EH (cell line): ENCODE data around the gene ABCC9.

Source experiments
- DNase-seq: peaks from one replicate; pipeline ENCODE4 v3.0.0-alpha.2; 2015; ENCODE audit warnings: low read depth

The ABCC9 gene

DNA sequence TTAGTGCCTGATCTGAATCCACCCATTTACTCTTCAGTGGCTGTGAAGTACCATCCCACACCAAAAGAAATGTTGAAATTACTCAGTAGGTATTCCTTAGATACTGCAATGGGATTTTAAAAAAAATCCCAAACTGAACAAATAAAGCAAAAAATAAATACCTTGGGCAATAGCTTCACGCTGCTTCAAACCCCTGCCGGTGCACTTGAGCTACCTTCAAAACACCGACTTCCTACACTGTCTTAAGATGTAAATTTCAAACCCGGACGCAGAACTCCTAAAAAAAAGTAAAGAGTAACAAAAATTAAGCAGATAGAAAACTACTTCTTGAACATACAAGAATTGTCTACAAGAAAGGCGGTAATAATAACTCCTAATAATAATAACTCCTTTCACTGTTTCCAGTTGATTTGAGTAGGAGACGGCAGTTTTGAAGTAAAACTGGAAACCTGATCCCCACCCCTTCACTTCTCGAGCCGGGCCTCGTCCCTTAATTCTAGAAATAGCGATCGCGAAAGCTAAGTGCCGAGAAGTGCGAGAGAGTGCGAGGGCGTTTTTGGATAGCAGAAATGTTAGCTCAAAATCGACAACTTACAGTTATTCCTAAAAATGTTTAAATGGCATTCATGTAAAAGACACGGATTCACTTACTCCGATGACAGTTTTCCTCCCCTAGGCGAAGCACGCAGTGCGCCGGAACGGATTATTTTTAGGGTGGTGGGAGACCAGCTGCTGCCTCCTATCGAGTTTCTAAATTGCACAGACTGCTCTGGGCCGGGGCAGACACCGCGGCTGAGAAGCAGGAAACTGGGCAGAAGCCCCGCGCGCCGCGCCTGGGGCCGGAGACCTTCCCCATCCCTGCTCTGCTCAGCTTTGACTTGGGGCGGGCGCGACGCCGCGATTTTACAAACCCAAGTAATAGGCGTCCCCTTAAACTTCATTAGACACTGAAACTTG is at the start of gene ABCC9:
TSS of gene ABCC9 (minus strand) at position 878 of the 957 bp plus-strand sequence. CDS start 4,752 bp downstream, outside the sequence.
- DNase-seq: peak; percentile 55

DNA sequence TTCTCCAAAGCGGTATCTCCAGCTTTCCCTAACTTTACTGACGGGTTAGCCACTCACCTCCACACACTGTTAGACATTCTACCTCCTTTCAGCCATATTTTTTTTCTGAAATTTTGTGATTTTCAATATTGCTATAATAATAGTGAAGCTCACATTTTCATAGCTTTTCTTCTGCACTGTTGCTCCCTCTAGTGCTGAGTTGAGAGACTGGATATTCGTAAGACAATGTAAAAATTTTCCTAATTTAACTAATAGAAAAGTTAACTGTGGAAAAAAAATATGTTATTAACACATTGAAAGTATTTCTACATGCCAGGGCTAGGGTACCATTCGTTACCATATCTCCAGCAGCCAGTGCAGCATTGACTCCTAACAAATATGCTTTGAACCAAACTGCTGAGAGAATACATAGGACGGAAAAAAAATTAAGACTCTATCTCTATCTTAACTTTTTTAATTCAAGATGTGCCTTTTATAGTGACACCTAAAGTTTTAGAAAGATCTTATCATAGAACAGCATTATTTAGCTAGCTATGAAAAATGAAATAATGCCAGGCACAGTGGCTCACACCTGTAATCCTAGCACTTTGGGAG is 48.7 kb upstream of the ABCC9 start:
- DNase-seq: peak; percentile 56

DNA sequence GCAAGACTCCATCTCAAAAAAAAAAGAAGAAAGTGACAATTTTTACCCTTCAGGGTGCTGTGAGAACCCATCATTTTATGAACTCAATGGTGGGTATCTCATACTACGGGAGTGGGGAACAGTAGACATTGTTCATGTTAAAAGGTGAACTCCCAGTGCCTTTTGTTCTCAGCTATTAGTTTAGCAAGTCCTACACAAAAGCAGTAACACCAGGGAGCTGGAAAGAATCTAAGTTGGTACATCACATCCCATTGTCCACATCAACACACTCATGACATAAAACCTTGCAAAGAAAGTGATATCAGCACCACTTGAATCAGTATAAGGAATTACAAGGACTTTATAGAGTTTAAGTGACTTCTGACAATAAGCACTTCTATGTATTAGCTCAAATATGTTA is 47.4 kb upstream of the ABCC9 start:
- DNase-seq: no peak

DNA sequence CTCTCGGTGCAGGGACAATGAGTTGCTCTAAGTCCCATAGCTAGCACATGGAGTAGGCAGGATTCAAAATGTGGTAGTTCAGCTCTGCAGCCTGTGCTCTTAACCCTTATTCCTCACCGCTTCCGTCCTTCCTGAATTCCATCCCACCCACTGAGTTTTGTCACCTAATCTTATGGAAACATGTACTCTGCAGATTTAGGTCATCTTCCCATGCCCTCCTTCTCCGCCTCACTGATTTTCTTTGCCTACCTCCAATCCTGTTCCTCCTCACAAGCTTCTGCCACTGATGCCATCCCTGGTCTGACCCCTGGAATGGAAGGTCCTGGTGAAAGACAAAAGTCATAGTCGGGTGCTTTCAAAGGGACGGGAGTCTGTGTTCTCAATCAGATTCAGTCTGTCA is 46.5 kb upstream of the ABCC9 start:
- no peak for DNase-seq

DNA sequence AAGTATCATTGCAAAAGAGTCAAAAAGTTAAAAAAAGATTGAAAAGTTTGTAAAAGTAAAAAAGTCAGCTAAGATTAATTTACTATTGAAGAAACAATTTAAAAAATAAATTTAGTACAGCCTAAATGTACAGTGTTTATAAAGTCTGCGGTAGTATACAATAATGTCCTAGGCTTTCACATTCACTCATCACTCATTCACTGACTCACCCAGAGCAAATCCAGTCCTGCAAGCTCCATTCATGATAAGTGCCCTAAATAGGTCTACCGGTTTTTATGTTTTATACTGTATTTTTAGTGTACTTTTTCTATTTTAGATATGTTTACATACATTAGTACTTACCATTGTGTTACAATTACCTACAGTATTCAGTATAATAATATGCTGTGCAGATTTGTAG is 43.9 kb upstream of the ABCC9 start:
- no peak for DNase-seq

DNA sequence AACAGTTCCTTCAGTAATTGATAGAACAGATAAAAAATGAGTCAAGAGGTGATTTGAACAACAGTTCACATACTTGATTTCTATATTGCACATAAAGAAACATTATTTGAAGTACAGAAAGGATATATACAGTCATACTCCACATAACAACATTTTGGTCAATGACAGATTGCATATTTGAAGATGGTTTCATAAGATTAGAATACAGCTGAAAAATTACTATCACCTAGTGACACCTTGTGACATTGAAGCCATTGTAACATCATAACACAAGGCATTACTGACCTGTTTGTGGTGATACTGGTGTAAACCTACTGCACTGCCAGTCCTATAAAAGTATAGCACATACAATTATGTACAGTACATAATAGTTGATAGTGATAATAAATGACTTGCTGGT is 43.1 kb upstream of the ABCC9 start:
- DNase-seq: no peak

DNA sequence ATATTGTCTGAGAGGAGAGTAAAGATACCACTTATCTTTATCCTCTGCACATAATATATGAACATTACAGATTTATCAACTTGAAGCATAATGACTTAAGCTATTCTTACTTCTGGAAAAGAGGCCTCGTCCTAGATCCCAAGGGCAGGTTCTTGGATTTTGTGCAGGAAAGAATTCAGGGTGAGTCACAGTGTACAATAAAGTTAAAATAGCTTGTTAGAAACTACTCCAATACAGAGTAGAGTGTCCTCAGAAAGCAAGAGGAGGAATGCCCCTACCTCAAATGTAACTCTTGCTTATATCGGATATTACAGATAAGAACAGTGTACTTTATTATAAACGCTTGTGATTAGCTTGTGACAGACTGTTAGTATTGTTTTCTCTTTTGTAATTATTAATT is 41.9 kb upstream of the ABCC9 start:
- peak; percentile 6 for DNase-seq

DNA sequence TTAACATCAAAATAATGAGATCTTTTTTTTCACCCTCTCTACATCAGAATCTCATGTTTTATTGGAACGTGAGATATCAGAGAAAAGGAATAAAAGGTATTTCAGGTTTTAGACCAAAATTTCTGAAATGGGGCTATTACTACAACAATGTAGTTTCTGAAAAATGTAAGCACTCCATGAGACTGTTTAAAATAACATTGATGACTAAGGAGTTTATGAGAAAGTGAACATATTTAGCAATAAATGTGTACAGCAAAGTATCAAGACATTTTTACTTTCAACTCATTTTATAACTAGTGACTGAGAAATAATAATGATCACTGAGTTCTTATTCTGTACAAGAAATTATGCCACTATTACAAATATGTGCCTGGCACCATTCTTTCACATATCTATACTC is 39.3 kb upstream of the ABCC9 start:
- DNase-seq: peak; percentile 21

DNA sequence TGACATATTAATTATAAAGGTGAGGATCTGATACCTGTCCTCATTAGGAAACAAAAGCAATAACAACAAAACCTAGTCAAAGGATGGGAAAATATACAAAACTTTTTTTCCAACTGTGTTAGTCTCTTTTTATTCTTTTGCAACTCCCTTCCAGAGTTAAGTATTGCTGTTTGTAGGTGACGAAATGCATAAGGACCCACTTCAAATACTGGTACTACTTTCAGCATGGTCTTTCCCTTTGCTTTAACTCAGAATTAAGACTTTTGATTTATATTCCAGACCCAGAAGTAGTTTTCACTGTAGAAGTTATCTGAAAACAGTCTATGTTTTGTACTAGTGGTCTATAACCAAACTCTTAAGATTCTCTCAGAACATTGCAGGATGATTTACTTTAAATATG is 34.1 kb upstream of the ABCC9 start:
- no peak for DNase-seq

DNA sequence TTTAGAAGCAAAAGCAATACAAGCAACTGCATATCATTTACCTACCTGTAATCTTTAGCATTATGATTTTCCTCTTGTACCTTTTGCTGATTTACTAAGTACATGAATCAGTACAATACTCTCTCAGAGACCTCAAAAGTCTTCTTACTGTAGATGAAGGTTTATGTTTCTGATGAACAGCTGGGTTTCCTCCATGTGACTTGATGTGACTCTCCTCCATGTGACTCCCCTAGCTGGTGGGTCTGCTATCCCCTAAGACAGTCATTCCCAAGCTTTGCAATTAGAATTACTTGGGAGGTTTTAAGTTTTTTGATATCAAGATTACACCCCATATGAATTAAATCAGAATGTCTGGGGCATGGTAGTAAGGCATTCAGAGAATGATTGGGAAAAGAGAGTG is 32.0 kb upstream of the ABCC9 start:
- no peak for DNase-seq

DNA sequence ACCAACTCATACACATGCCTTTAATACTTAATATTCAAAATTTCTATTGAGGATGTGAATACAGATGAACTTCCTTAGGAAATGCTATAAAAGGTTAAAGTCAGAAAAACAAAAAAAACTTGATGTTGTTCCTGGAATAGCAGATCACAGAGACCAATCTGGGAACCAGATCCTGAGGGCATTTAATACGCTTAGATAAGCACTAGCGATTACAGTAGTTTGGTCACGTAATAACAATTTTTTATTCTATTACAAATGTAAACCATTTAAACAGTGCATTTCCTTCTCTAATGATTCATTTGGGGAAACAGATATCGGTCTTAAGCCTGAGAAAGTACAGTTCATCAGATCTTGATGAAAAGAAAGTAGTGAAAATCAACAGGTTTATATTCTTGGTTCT is 30.8 kb upstream of the ABCC9 start:
- DNase-seq: peak; percentile 29

DNA sequence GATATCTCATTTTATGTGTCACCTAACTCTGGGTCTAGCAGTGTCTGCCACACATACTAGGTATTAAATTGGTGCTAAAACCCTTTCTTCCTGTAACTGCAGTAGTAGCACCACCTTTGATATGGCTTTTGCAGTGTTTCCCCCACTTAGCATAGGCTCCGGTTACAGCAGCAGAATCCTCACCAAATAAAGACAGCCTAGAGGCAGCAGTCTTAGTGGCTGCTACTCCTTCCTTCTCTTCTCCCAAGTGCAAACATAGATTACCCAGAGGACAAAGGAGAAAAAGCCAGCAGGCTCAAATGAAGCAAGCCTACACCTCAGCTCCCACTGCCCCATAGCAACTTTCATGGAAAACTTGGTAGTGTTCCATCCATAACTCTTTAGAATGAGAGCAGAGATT is 30.1 kb upstream of the ABCC9 start:
- peak; percentile 40 for DNase-seq

DNA sequence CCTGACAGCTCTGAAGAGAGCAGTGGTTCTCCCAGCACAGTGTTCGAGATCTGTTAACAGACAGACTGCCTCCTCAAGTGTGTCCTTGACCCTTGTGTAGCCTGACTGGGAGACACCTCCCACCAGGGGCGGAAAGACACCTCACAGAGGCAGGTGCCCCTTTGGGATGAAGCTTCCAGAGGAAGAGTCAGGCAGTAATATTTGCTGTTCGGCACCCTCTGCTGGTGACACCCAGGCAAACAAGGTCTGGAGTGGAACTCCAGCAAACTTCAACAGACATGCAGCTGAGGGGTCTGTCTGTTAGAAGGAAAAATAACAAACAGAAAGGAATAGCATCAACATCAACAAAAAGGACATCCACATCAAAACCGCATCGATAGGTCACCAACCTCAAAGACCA is 21.6 kb upstream of the ABCC9 start:
- DNase-seq: no peak

DNA sequence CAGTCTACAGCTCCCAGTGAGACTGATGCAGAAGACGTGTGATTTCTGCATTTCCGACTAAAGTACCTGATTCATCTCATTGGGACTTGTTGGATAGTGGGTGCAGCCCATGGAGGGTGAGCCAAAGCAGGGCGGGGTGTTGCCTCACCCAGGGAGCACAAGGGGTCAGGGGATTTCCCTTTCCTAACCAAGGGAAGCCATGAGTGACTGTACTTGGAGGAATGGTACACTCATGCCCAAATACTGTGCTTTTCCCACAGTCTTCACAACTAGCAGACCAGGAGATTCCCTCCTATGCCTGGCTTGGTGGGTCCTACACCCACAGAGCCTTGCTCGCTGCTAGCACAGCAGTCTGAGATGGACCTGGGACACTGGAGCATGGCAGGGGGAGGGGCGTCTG is 21.0 kb upstream of the ABCC9 start:
- DNase-seq: peak; percentile 85

DNA sequence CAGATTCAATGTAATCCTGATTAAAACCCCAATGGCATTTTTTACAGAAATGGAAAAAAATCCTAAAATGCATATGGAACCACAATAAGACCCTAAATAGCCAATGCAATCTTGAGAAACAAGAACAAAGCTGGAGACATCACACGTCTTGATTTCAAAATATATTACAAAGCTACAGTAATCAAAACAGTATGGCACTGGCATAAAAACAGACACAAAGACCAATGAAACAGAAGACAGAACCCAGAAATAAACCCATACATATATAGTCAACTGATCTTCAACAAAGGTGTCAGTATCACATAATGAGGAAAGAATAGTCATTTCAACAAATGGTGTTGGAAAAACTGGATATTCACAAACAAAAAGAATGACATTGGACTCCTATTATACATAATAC is 9.4 kb upstream of the ABCC9 start:
- no peak for DNase-seq

DNA sequence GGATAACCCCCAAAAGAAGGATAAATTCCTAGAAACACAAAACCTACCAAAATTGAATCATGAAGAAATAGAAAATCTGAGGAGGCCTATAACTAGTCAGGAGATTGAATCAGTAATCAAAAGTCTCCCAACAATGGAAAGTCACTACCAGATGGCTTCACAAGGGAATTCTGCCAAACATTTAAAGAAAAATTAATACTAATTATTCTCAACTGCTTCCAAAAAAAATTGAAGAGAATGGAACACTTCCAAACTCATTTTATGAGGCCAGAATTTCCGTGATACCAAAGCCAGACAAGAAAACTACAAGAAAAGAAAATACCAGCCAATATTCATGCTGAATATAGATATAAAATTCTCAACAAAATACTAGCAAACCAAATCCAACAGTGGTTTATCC is 7.8 kb upstream of the ABCC9 start:
- DNase-seq: no peak

DNA sequence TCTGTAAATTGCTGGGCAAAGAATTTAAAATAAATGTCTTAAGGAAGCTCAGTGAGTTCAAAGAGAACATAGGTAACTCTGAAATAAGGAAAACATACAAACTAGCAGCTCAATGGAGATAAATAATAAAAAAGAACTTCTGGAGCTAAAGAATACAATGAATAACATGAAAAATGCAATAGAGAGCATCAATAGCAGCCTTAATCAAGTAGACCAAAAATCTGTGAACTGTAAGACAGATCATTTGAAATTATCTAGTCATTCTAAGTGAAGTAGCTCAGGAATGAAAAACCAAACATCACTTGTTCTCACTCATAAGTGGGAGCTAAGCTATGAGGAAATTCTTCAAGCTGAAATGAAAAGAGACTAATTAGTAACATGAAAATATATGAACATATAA is 5.8 kb upstream of the ABCC9 start:
- no peak for DNase-seq

DNA sequence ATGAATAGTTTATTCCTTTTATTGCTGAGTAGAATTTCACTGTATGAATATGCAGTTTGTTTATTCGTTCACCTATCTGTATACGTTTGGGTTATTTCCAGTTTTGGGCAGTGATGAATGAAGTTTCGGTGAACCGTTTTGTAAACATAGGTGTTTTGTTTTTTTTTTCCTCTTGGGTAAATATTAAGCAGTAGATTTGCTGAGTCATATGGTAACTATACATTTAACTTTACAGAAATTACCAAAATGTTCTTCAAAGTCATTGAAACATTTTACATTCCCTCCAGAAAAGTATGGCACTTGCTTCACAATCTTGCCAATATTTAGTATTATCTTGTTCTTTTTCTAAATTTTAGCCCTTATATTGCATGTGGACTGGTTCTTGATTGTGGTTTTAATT is 3.8 kb upstream of the ABCC9 start:
- DNase-seq: no peak

DNA sequence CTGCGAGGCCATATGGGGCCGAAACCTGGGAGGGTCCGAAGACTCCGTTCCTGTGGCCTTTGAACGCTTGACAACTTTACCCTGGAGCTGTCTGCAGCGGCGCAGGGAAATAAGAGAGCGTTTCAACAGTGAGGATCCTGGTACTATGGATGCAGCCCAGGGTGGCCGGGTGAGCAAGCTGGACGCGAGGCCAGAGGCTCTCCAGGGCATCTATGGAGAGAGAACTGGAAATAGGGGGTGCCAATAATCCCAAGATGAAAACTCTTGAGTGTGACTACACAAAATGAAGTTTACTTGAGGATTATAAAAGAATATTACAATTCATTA is 1.1 kb upstream of the ABCC9 start:
- DNase-seq: no peak

DNA sequence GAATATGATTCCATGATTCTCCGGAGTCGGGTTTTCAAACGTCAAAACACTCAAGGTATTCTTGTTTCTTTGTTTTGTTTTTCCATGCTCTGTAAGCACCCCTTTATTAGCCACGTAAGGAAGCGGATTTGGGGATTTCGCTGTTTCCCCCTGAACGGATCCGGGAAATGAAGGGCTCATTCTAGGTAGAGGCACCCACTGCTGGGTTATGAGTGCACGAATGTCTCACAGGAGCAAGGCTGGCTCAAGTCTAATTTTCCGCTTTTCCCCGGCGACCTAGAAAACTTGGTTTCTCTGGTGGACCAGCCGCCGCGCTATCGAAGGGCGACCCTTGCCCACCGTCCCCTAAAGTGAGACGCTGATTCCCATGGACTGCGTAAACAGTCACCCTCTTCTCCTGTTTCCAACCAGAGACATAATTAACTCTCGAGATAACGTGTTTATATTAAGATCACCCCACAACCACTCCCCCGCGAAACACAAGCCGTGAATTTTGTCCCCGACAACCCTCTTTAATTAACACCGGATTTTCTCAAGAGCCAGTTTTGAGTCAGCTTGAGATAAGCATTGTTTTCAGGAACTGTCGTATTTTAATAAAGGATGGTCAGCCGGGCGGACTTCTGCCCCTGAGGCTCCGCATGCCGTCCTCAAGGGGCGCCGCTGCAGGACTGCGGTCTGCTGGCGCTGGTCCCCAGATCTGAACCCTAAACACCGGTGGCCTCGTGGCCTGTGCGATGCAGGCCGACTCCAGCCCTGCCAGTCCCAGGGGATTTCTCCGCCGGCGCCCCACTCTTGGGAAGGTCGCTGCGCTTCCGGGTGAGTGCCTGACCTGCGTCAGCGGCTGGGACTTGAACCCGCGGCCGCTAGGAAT is 515 bp upstream of the ABCC9 start:
- peak; percentile 56 for DNase-seq

DNA sequence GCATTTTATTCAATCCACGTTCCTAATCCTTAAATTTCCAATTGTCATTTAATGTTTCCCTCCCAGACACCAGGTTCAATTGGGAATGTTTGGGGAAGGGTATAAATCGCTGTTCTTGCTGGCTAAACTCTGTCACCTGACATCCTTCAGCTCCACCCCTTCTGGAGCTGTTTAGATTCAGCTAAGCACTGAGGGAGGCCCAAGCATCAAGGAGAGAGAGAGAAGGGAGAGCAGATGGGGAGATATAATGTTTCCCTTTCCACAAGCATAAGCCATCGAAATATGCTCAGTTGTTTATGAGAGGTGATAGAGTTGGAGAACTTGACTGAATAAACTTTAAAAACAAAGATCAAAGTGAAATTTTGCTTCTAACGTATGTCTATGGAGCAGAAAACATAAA is 1.8 kb downstream of the ABCC9 start:
- no peak for DNase-seq

DNA sequence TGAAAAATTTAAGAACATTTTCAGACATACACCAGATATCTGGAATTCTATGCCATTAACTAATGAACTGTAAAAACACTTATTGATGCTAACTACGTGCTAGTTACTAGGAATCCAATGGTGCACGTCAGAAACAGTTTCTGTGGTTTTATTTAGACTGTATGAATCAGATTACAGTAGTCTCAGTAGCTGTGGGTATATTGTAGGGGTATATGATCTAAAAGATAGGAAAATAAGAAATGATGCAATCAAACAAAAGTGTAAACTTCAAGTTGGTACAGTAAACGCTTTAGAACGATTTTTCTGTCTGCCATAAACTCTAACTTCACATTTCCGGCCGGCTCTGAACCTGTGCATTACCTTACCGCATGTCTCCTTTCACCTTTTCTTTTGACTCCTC is 2.3 kb downstream of the ABCC9 start:
- no peak for DNase-seq

DNA sequence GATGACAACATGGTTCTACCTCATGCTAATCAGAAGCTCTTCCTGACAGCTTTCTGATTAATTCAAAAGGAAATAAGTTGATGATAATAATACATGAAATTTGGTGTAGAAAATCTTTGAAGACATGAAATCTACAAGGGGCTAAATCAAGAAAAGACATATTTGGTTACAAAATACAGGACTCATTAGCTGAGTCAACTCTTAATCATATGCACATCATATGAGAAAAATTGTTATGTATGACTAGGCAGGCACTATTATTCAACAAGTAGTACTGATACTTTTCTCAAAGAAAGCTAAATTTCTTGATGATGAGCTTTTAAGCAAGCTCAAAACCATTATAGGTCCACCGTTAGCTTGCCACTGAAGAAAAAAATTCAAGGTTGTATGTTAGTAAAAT is 7.1 kb downstream of the ABCC9 start:
- peak; percentile 31 for DNase-seq
